Left lung (tissue), 10 donors: ENCODE data around the gene ZNF256. TPM values are rescaled to one million over a fixed set of nuclear protein-coding genes. Genes with fewer than 3 reads are reported as not detected.

Experiments
- ATAC-seq: fragments of 200-7000 bp; cut with Tn5 transposase; one replicate; pipeline ENCODE4 v1.9.1; 2020; ENCODE audit warnings: moderate library complexity
- DNase-seq, 4 donors: peaks; one replicate each; pipeline ENCODE4 v3.0.0-alpha.2; 2013 to 2020
- H3K27ac ChIP-seq, 2 donors: fragments of 200-600 bp; sonication (generic) in 1 of 2; one replicate each; pipeline versions ENCODE4 v1.5.0 to v1.8.0; 2020 to 2021
- H3K27me3 ChIP-seq, 2 donors: fragments of 200-600 bp; sonication (generic) in 1 of 2; one replicate each; pipeline versions ENCODE4 v1.5.0 to v1.8.0; 2020 to 2021
- H3K36me3 ChIP-seq, 2 donors: fragments of 200-600 bp; sonication (generic) in 1 of 2; one replicate each; pipeline versions ENCODE4 v1.5.0 to v1.8.0; 2020 to 2021
- H3K4me1 ChIP-seq, 2 donors: fragments of 200-600 bp; one replicate each; pipeline ENCODE4 v1.8.0; 2021
- H3K4me3 ChIP-seq, 2 donors: fragments of 200-600 bp; sonication (generic) in 1 of 2; one replicate each; pipeline versions ENCODE4 v1.5.0 to v1.8.0; 2020 to 2021; ENCODE audit warnings: mild to moderate bottlenecking in 1 of 2
- H3K9me3 ChIP-seq, 2 donors: fragments of 200-600 bp; sonication (generic) in 1 of 2; one replicate each; pipeline versions ENCODE4 v1.5.0 to v1.8.0; 2020 to 2021
- intact Hi-C, 2 donors: fragments of 100-400 bp; cut with DNase I; formaldehyde crosslinking; loops; one replicate each; pipeline versions ENCODE4 v1.11.2 to v1.14.2; 2022
- polyA plus RNA-seq, 6 donors: library from polyadenylated mRNA; unstranded; fragments of 120-200 nt; gene quantifications; one replicate each; pipeline ENCODE4 v1.2.1, GENCODE V29; 2013; ENCODE audit not compliant: insufficient read length in 6 of 6
- total RNA-seq, 2 donors: library from RNA; stranded (reverse); fragmentation: NEBNext Ultra II Directional; extraction: Animal tissue kit (Norgen Biotek cat#: 25700); gene quantifications; one replicate each; pipeline ENCODE4 v1.2.1, GENCODE V29; 2021
- TF ChIP-seq, protein P1 (sequence below), 2 donors: fragments of 200-600 bp; sonication (generic) in 1 of 2; IDR thresholded peaks; one replicate each; pipeline versions ENCODE4 v1.5.0 to v1.8.0; 2021; ENCODE audit warnings: antibody characterized with exemption in 2 of 2
- donor health status: DM: no; HTN: yes; CAD: no.
- donor health status: DM: no; HTN: no; CAD: no.

The ZNF256 gene
- total and polyA plus RNA-seq, 8 donors: 3.9 to 12.1 (median 10.5) TPM

GRCh38 chr19:57964761-57965160 is 17.3 kb upstream of the ZNF256 start:
- H3K9me3 ChIP-seq: peaks cover 0 to 99% of the 10 kb centered on the region in 2 donors
- DNase-seq: no peak
- intact Hi-C loops: no loop called here
- TF ChIP-seq, protein P1, sequence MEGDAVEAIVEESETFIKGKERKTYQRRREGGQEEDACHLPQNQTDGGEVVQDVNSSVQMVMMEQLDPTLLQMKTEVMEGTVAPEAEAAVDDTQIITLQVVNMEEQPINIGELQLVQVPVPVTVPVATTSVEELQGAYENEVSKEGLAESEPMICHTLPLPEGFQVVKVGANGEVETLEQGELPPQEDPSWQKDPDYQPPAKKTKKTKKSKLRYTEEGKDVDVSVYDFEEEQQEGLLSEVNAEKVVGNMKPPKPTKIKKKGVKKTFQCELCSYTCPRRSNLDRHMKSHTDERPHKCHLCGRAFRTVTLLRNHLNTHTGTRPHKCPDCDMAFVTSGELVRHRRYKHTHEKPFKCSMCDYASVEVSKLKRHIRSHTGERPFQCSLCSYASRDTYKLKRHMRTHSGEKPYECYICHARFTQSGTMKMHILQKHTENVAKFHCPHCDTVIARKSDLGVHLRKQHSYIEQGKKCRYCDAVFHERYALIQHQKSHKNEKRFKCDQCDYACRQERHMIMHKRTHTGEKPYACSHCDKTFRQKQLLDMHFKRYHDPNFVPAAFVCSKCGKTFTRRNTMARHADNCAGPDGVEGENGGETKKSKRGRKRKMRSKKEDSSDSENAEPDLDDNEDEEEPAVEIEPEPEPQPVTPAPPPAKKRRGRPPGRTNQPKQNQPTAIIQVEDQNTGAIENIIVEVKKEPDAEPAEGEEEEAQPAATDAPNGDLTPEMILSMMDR (IDR thresholded peaks at IDR 0.05): no peak
- no peaks in the 10 kb centered on the region for H3K4me1 ChIP-seq
- no peak overlapping the region for H3K27ac ChIP-seq
- H3K27me3 ChIP-seq: no peaks in the 10 kb centered on the region
- H3K4me3 ChIP-seq: no peak overlapping the region
- peaks cover 0 to 32% of the 10 kb centered on the region in 2 donors for H3K36me3 ChIP-seq
- ATAC-seq: no peak

- no peaks in the 10 kb centered on the region for H3K4me1 ChIP-seq
- peaks cover 0 to 18% of the 10 kb centered on the region in 2 donors for H3K36me3 ChIP-seq
- TF ChIP-seq, protein P1 (IDR thresholded peaks at IDR 0.05): no peak
- no peak for ATAC-seq
- intact Hi-C loops: no loop called here
- H3K4me3 ChIP-seq: no peak overlapping the region
- H3K9me3 ChIP-seq: peaks cover 0 to 99% of the 10 kb centered on the region in 2 donors
- H3K27ac ChIP-seq: no peak overlapping the region
- no peak for DNase-seq
- no peaks in the 10 kb centered on the region for H3K27me3 ChIP-seq
These were observed 14.3 kb upstream of the ZNF256 start for GRCh38 chr19:57961785-57962184.

DNA sequence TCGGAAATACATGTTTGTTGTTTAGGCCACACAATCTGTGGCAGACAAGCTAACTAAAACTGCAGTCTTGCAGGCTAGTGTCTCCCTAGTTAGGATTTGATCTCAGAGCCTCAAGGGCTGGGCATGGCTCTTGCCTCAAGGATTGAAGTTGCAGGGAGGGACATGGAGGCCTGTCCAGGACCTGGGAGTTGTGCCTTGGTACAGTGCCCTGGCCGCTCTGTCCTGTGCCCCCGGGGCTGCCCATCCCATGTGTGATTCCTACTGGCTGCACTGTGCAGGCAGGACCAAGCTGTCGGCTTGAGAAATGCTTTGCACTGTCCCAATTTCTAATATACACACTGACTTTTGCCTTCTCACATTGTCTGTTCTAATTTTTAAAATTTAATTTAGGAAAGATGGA is 7.5 kb upstream of the ZNF256 start:
- Histone ChIP-seq H3K27me3 (no peaks in the 10 kb centered on the region), H3K36me3 (no peaks in the 10 kb centered on the region), H3K4me3 (no peak overlapping the region), H3K27ac (no peak overlapping the region), H3K4me1 (no peaks in the 10 kb centered on the region), H3K9me3 (peaks cover 0 to 98% of the 10 kb centered on the region in 2 donors)
- TF ChIP-seq, protein P1 (IDR thresholded peaks at IDR 0.05): no peak
- ATAC-seq (no peak), DNase-seq (no peak)
- intact Hi-C loops: no loop called here

- TF ChIP-seq, protein P1 (IDR thresholded peaks at IDR 0.05): no peak
- Histone ChIP-seq H3K27me3 (no peaks in the 10 kb centered on the region), H3K27ac (no peak overlapping the region), H3K4me1 (peaks cover 0 to 7% of the 10 kb centered on the region in 2 donors), H3K4me3 (no peak overlapping the region), H3K9me3 (peaks cover 0 to 85% of the 10 kb centered on the region in 2 donors), H3K36me3 (peaks cover 0 to 6% of the 10 kb centered on the region in 2 donors)
- no peak for ATAC-seq
- no peak for DNase-seq
- intact Hi-C loops: no loop called here
These were observed 2.2 kb upstream of the ZNF256 start for GRCh38 chr19:57949702-57950101.

DNA sequence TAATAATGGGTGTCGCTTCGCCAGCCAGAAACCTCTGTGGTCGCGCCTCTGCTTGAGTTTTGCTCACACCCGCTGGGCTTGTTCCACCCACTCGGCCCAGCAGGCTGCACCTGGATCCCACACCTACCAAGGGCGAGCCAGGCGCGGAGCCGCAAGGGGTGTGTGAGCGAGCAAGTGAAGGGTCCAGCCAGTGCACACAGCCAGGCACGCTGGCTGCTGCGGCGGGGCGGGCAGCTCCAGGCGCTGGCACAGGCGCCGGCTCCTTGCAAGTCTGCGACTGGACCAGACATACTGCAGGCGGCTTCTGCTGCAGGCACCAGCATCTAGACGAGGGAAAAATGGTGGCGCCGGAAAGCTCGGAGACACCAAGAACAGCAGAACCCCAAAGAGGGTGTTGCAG is 1.8 kb upstream of the ZNF256 start:
- Histone ChIP-seq H3K4me3 (no peak overlapping the region), H3K4me1 (peaks cover 0 to 7% of the 10 kb centered on the region in 2 donors), H3K36me3 (peaks cover 0 to 10% of the 10 kb centered on the region in 2 donors), H3K27me3 (no peaks in the 10 kb centered on the region), H3K27ac (no peak overlapping the region), H3K9me3 (peaks cover 0 to 85% of the 10 kb centered on the region in 2 donors)
- DNase-seq (no peak), ATAC-seq (no peak)
- TF ChIP-seq, protein P1 (IDR thresholded peaks at IDR 0.05): no peak
- intact Hi-C loops: no loop called here
